H9 (cell line): ENCODE measurements around the gene ABHD1. TPM values are rescaled to one million over a fixed set of nuclear protein-coding genes. Genes with fewer than 3 reads are reported as not detected.

Experiments
- DNase-seq: peaks from one replicate; pipeline ENCODE4 v3.0.0-alpha.2; 2017
- H2AFZ ChIP-seq: one replicate; pipeline ENCODE4 v1.6.1; 2013; ENCODE audit warnings: mild to moderate bottlenecking, low read length, control low read depth, moderate library complexity
- H2AK5ac ChIP-seq: 2 replicates; pipeline ENCODE4 v1.6.1; 2013; ENCODE audit warnings: low read length, control low read depth, mixed read lengths; ENCODE audit not compliant: insufficient read length
- H2BK120ac ChIP-seq: one replicate; pipeline ENCODE4 v1.6.1; 2013; ENCODE audit warnings: low read depth, mild to moderate bottlenecking, low read length, control low read depth, inconsistent platforms; ENCODE audit not compliant: poor library complexity, severe bottlenecking
- H2BK12ac ChIP-seq: 2 replicates; pipeline ENCODE4 v1.6.1; 2013; ENCODE audit warnings: low read length, control low read depth, mixed read lengths, low read depth; ENCODE audit not compliant: insufficient read length
- H2BK15ac ChIP-seq: 2 replicates; pipeline ENCODE4 v1.6.1; 2013; ENCODE audit warnings: low read depth, low read length, control low read depth
- H2BK20ac ChIP-seq: one replicate; pipeline ENCODE4 v1.6.1; 2013; ENCODE audit warnings: low read depth, mild to moderate bottlenecking, low read length, control low read depth, inconsistent platforms; ENCODE audit not compliant: poor library complexity, severe bottlenecking
- H2BK5ac ChIP-seq: 2 replicates; pipeline ENCODE4 v1.6.1; 2013; ENCODE audit warnings: low read length, control low read depth, mixed read lengths; ENCODE audit not compliant: insufficient read length
- H3K14ac ChIP-seq: 2 replicates; pipeline ENCODE4 v1.6.1; 2013; ENCODE audit warnings: low read length, control low read depth; ENCODE audit not compliant: insufficient read depth
- H3K18ac ChIP-seq: 2 replicates; pipeline ENCODE4 v1.6.1; 2013; ENCODE audit warnings: low read depth, mild to moderate bottlenecking, mixed read lengths, low read length, control low read depth; ENCODE audit not compliant: insufficient read length
- H3K23ac ChIP-seq: 2 replicates; pipeline ENCODE4 v1.6.1; 2013; ENCODE audit warnings: low read length, control low read depth, mixed read lengths, low read depth; ENCODE audit not compliant: insufficient read length
- H3K23me2 ChIP-seq: 2 replicates; pipeline ENCODE4 v1.6.1; 2013; ENCODE audit warnings: low read depth, mild to moderate bottlenecking, mixed read lengths, low read length, control low read depth; ENCODE audit not compliant: insufficient read length, poor library complexity, severe bottlenecking
- H3K27ac ChIP-seq: 2 replicates; pipeline ENCODE4 v1.5.1; 2013; ENCODE audit warnings: low read length, control low read depth, mixed read lengths, low read depth; ENCODE audit not compliant: insufficient read length
- H3K27me3 ChIP-seq: 2 replicates; pipeline ENCODE4 v1.6.1; 2013; ENCODE audit warnings: low read length, control low read depth, inconsistent platforms; ENCODE audit not compliant: insufficient read depth
- H3K4ac ChIP-seq: 2 replicates; pipeline ENCODE4 v1.6.1; 2013; ENCODE audit warnings: low read depth, mild to moderate bottlenecking, control low read depth, inconsistent platforms, low read length, moderate library complexity
- H3K4me1 ChIP-seq: 2 replicates; pipeline ENCODE4 v1.6.1; 2013; ENCODE audit warnings: low read length, control low read depth, inconsistent platforms; ENCODE audit not compliant: insufficient read depth
- H3K4me2 ChIP-seq: 2 replicates; pipeline ENCODE4 v1.6.1; 2013; ENCODE audit warnings: low read length, control low read depth, mixed read lengths; ENCODE audit not compliant: insufficient read length, insufficient read depth
- H3K56ac ChIP-seq: 2 replicates; pipeline ENCODE4 v1.6.1; 2013; ENCODE audit warnings: low read depth, mild to moderate bottlenecking, mixed read lengths, low read length, control low read depth; ENCODE audit not compliant: insufficient read length
- H3K79me1 ChIP-seq: 2 replicates; pipeline ENCODE4 v1.6.1; 2013; ENCODE audit warnings: low read depth, mild to moderate bottlenecking, moderate library complexity, low read length, control low read depth, inconsistent platforms; ENCODE audit not compliant: insufficient read depth, poor library complexity, severe bottlenecking
- H3K79me2 ChIP-seq: 2 replicates; pipeline ENCODE4 v1.6.1; 2013; ENCODE audit warnings: low read length, control low read depth, inconsistent platforms; ENCODE audit not compliant: insufficient read depth
- H3K9ac ChIP-seq: 2 replicates; pipeline ENCODE4 v1.6.1; 2013; ENCODE audit warnings: low read length, control low read depth, mixed read lengths; ENCODE audit not compliant: insufficient read length; ENCODE audit errors: extremely low read depth
- H3K9me3 ChIP-seq: one replicate; pipeline ENCODE4 v1.6.1; 2013; ENCODE audit warnings: low read depth, low read length, inconsistent platforms; ENCODE audit not compliant: control insufficient read depth
- H3T11ph ChIP-seq: one replicate; pipeline ENCODE4 v1.6.1; 2013; ENCODE audit warnings: mild to moderate bottlenecking, low read length, control low read depth, inconsistent platforms
- H4K20me1 ChIP-seq: one replicate; pipeline ENCODE4 v1.6.1; 2013; ENCODE audit not compliant: control insufficient read depth, insufficient read length, insufficient read depth
- H4K5ac ChIP-seq: 2 replicates; pipeline ENCODE4 v1.6.1; 2013; ENCODE audit warnings: low read depth, mild to moderate bottlenecking, mixed read lengths, low read length, control low read depth; ENCODE audit not compliant: insufficient read length
- H4K8ac ChIP-seq: replicated peaks from 2 replicates; pipeline ENCODE4 v1.6.1; 2013; ENCODE audit warnings: low read length, control low read depth, mixed read lengths, low read depth; ENCODE audit not compliant: insufficient read length
- H4K91ac ChIP-seq: 2 replicates; pipeline ENCODE4 v1.6.1; 2013; ENCODE audit warnings: low read depth, mild to moderate bottlenecking, moderate library complexity, mixed read lengths, low read length, control low read depth; ENCODE audit not compliant: insufficient read length
- H3K27ac Mint-ChIP-seq, 3 experiments: 2 replicates in 2 of 3; 3 replicates in 1 of 3; pipeline ENCODE4 v1.8.0; 2020 to 2021; ENCODE audit warnings: mixed read lengths in 3 of 3, mild to moderate bottlenecking in 1 of 3, moderate library complexity in 1 of 3
- H3K27me3 Mint-ChIP-seq: 2 replicates; pipeline ENCODE4 v1.8.0; 2021; ENCODE audit warnings: low read depth, mild to moderate bottlenecking, moderate library complexity, mixed read lengths
- H3K36me3 Mint-ChIP-seq, 3 experiments: 2 replicates in 2 of 3; 3 replicates in 1 of 3; pipeline ENCODE4 v1.8.0; 2020 to 2021; ENCODE audit warnings: low read depth in 3 of 3, mixed read lengths in 3 of 3; ENCODE audit not compliant: insufficient read depth in 1 of 3
- H3K4me1 Mint-ChIP-seq, 2 experiments: 2 replicates each; pipeline ENCODE4 v1.8.0; 2020; ENCODE audit warnings: mixed read lengths in 2 of 2
- H3K4me3 Mint-ChIP-seq, 2 experiments: 2 replicates in 1 of 2; 3 replicates in 1 of 2; pipeline ENCODE4 v1.8.0; 2020 to 2021; ENCODE audit warnings: mild to moderate bottlenecking in 2 of 2, mixed read lengths in 2 of 2, moderate library complexity in 1 of 2
- H3K9me3 Mint-ChIP-seq, 2 experiments: 2 replicates in 1 of 2; 3 replicates in 1 of 2; pipeline ENCODE4 v1.8.0; 2020; ENCODE audit warnings: mild to moderate bottlenecking in 2 of 2, mixed read lengths in 2 of 2, moderate library complexity in 1 of 2
- WGBS: extraction: QIAGEN DNeasy Blood & Tissue Kit; methylation state at CpG from one replicate; pipeline ENCODE4 v1.1.7; 2013; ENCODE audit warnings: missing lambda C conversion rate, low lambda C conversion rate, mixed read lengths; ENCODE audit not compliant: insufficient read length; ENCODE audit errors: extremely low coverage; 5-methylcytosine and 5-hydroxymethylcytosine counted together
- total RNA-seq: library from RNA; stranded (reverse); gene quantifications from 2 replicates; pipeline ENCODE4 v1.2.1, GENCODE V29; 2021
- TF ChIP-seq, protein P1 (sequence below): fragments of 200-600 bp; sonication (generic); conservative IDR thresholded peaks from 3 replicates; pipeline ENCODE4 v1.8.0; 2021; ENCODE audit warnings: antibody characterized with exemption, mild to moderate bottlenecking

The ABHD1 gene
- total RNA-seq, 1 experiment from 2014 or later = 0.31 TPM

DNA sequence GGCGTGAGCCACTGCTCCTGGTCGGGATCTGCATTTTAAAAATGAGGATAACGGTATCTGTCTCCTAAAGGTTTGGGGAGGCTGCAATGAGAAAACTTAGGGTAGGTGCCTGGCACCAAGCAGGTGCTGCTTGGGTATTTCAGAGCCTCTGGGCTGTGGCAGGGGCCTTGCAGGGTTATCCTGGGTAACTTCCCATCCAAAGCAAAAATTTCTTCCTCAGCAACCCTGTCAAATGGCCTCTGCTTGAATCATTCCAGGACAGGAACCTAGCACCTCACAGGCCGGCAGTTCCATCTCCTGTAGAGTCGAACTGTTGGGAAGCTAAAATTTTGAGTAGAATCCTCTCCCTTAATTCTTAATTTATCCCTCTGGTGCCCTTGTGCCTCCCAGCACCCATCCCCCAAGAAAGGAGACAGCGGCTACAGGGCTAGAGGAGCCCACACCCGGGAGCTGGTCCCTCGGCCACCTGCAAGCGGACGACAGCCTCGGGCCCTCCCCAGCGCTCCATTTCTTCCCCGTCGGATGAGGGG, 5.6 kb upstream of the ABHD1 start:
- peaks cover 10 to 11% of the 10 kb centered on the region in 2 experiments for H3K4me1 Mint-ChIP-seq
- no peak overlapping the region for H4K8ac ChIP-seq
- peaks cover 8% of the 10 kb centered on the region for H3K23me2 ChIP-seq
- H3K4ac ChIP-seq = no peak overlapping the region
- H3K14ac ChIP-seq = no peak overlapping the region
- H3K56ac ChIP-seq = no peak overlapping the region
- H2BK15ac ChIP-seq = no peak overlapping the region
- no peaks in the 10 kb centered on the region; a peak in 3 of 7 replicates for H3K36me3 Mint-ChIP-seq
- H3K18ac ChIP-seq = no peak overlapping the region
- H3K4me1 ChIP-seq = peaks cover 2% of the 10 kb centered on the region
- H4K20me1 ChIP-seq = no peaks in the 10 kb centered on the region
- H3K79me1 ChIP-seq = no peaks in the 10 kb centered on the region
- TF ChIP-seq, protein P1, sequence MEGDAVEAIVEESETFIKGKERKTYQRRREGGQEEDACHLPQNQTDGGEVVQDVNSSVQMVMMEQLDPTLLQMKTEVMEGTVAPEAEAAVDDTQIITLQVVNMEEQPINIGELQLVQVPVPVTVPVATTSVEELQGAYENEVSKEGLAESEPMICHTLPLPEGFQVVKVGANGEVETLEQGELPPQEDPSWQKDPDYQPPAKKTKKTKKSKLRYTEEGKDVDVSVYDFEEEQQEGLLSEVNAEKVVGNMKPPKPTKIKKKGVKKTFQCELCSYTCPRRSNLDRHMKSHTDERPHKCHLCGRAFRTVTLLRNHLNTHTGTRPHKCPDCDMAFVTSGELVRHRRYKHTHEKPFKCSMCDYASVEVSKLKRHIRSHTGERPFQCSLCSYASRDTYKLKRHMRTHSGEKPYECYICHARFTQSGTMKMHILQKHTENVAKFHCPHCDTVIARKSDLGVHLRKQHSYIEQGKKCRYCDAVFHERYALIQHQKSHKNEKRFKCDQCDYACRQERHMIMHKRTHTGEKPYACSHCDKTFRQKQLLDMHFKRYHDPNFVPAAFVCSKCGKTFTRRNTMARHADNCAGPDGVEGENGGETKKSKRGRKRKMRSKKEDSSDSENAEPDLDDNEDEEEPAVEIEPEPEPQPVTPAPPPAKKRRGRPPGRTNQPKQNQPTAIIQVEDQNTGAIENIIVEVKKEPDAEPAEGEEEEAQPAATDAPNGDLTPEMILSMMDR = no peak
- H3K23ac ChIP-seq = no peak overlapping the region
- H3K9me3 Mint-ChIP-seq = no peaks in the 10 kb centered on the region; a peak in 1 of 5 replicates
- H4K5ac ChIP-seq = no peak overlapping the region
- no peak overlapping the region for H2AFZ ChIP-seq
- H3K79me2 ChIP-seq = no peaks in the 10 kb centered on the region
- peaks cover 62% of the 10 kb centered on the region for H3K27me3 Mint-ChIP-seq
- H2BK12ac ChIP-seq = no peak overlapping the region
- H3K9me3 ChIP-seq = no peaks in the 10 kb centered on the region
- no peak overlapping the region for H3T11ph ChIP-seq
- H3K9ac ChIP-seq = no peak overlapping the region
- no peak for DNase-seq
- peak overlapping the region; percentile 51 to 73 for H3K4me3 Mint-ChIP-seq
- peak overlapping the region; percentile 62 for H3K4me2 ChIP-seq
- no peak overlapping the region for H2BK20ac ChIP-seq
- no peak overlapping the region for H3K27ac ChIP-seq
- H3K27ac Mint-ChIP-seq = no peak overlapping the region
- no peak overlapping the region for H2AK5ac ChIP-seq
- peaks cover 12% of the 10 kb centered on the region; the same call in 1 of the 2 replicates for H3K27me3 ChIP-seq
- H2BK5ac ChIP-seq = no peak overlapping the region
- H4K91ac ChIP-seq = no peak overlapping the region
- no peak overlapping the region for H2BK120ac ChIP-seq
- WGBS = no CpG with 5 or more reads among the region's 14 CpGs
